Fibroblast of the aortic adventitia (primary cell): ENCODE data around the gene PNPLA4. TPM values are rescaled to one million over a fixed set of nuclear protein-coding genes. Genes with fewer than 3 reads are reported as not detected.

Experiments used
- DNase-seq: peaks from one replicate; pipeline ENCODE4 v3.0.0-alpha.2; 2010; ENCODE audit warnings: low read depth
- H3K4me3 ChIP-seq: 2 replicates; pipeline ENCODE4 v1.5.1; 2011; ENCODE audit warnings: low read depth, mild to moderate bottlenecking, control low read depth, low read length, moderate library complexity
- CTCF ChIP-seq: IDR thresholded peaks from 2 replicates; pipeline ENCODE4 v1.5.1; 2011; ENCODE audit warnings: mild to moderate bottlenecking, low read length, control low read depth, inconsistent platforms; ENCODE audit not compliant: insufficient read depth
- total RNA-seq: library from RNA; depleted of rRNA; stranded (reverse); fragments of >200 nt; gene quantifications from 2 replicates; pipeline ENCODE4 v1.2.3, GENCODE V29; 2012; ENCODE audit warnings: low replicate concordance

The PNPLA4 gene
- total RNA-seq: 1.5 and 14.2 TPM in 2 replicates

GRCh38 chrX:7927259-7928167 lies at the start of gene PNPLA4:
Gene PNPLA4 (minus strand): TSS chrX:7927413. CDS start chrX:7926119, 1,294 bp downstream.
- TF ChIP-seq CTCF: peak; percentile 26
- peak within 1 kb of the TSS; percentile 68 for H3K4me3 ChIP-seq
- peak; percentile 65 for DNase-seq

GRCh38 chrX:7972586-7972985 lies 45.4 kb upstream of the PNPLA4 start:
- no peak for DNase-seq
- no peak for TF ChIP-seq CTCF
- no peak overlapping the region for H3K4me3 ChIP-seq

- no peak overlapping the region for H3K4me3 ChIP-seq
- DNase-seq: no peak
- no peak for TF ChIP-seq CTCF
Observed at GRCh38 chrX:7970428-7970827, 43.2 kb upstream of the PNPLA4 start.

GRCh38 chrX:7965436-7965835 lies 38.2 kb upstream of the PNPLA4 start:
- H3K4me3 ChIP-seq: no peak overlapping the region
- no peak for DNase-seq
- TF ChIP-seq CTCF: no peak

- DNase-seq: no peak
- TF ChIP-seq CTCF: no peak
- no peak overlapping the region for H3K4me3 ChIP-seq
Observed at GRCh38 chrX:7960246-7960645, 33.0 kb upstream of the PNPLA4 start.

- no peak overlapping the region for H3K4me3 ChIP-seq
- TF ChIP-seq CTCF: no peak
- no peak for DNase-seq
Observed at GRCh38 chrX:7953446-7953845, 26.2 kb upstream of the PNPLA4 start.

GRCh38 chrX:7950865-7951264 lies 23.7 kb upstream of the PNPLA4 start:
- TF ChIP-seq CTCF: no peak
- DNase-seq: no peak
- no peak overlapping the region for H3K4me3 ChIP-seq
